Neural cell (in vitro differentiated cells): Measurements from ENCODE around the gene PHPT1.

Experiments used
- CTCF ChIP-seq: fragments of 450-650 bp; IDR thresholded peaks from 2 replicates; pipeline ENCODE4 v1.5.1; 2014; ENCODE audit warnings: antibody characterized with exemption, mild to moderate bottlenecking, moderate library complexity; ENCODE audit not compliant: poor library complexity, severe bottlenecking
- EZH2 ChIP-seq: fragments of 200-600, 300-800 bp; shearing (Covaris generic), sonication (generic); IDR thresholded peaks from 2 replicates; pipeline ENCODE4 v1.6.1; 2014; ENCODE audit warnings: antibody characterized with exemption, low read length, borderline replicate concordance, mild to moderate bottlenecking; ENCODE audit not compliant: insufficient read depth, poor library complexity, severe bottlenecking
- REST ChIP-seq: IDR thresholded peaks from 2 replicates; pipeline ENCODE4 v1.6.1; 2012; ENCODE audit warnings: borderline replicate concordance

DNA sequence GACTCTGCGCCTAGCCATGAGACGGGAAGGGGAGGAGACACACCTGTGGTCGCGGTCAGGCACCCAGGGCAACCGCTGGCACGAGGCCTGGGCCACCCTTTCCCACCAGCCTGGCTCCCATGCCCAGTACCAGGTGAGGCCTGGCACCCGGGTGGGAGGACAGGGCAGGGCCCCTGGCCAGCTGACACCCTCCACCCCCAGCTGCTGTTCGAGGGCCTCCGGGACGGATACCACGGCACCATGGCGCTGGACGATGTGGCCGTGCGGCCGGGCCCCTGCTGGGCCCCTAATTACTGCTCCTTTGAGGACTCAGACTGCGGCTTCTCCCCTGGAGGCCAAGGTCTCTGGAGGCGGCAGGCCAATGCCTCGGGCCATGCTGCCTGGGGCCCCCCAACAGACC, 8.0 kb downstream of the PHPT1 start:
- no peak for TF ChIP-seq CTCF
- TF ChIP-seq EZH2, result no peak
- TF ChIP-seq REST, result no peak
